Measurements from ENCODE around the gene KIAA0825.

GRCh38 chr5:94276048-94276447 is 342.4 kb downstream of the KIAA0825 start:
- no peak for TF ChIP-seq CTCF (IDR thresholded peaks at IDR 0.05; ENCODE audit: borderline replicate concordance, extremely low read depth, low read length, poor library complexity, severe bottlenecking)
- no peak for TF ChIP-seq EZH2 (IDR thresholded peaks at IDR 0.05; ENCODE audit: borderline replicate concordance, low read depth, low read length, severe bottlenecking)
